ENCODE data around the gene NFKB2. TPM values are rescaled to one million over a fixed set of nuclear protein-coding genes. Genes with fewer than 3 reads are reported as not detected.

The NFKB2 gene
- 41.1 to 61.6 TPM (median 54.5 TPM) in 5 replicates for total RNA-seq (2022; extraction: Qiagen RNA extraction; ENCODE audit: low read depth)

DNA sequence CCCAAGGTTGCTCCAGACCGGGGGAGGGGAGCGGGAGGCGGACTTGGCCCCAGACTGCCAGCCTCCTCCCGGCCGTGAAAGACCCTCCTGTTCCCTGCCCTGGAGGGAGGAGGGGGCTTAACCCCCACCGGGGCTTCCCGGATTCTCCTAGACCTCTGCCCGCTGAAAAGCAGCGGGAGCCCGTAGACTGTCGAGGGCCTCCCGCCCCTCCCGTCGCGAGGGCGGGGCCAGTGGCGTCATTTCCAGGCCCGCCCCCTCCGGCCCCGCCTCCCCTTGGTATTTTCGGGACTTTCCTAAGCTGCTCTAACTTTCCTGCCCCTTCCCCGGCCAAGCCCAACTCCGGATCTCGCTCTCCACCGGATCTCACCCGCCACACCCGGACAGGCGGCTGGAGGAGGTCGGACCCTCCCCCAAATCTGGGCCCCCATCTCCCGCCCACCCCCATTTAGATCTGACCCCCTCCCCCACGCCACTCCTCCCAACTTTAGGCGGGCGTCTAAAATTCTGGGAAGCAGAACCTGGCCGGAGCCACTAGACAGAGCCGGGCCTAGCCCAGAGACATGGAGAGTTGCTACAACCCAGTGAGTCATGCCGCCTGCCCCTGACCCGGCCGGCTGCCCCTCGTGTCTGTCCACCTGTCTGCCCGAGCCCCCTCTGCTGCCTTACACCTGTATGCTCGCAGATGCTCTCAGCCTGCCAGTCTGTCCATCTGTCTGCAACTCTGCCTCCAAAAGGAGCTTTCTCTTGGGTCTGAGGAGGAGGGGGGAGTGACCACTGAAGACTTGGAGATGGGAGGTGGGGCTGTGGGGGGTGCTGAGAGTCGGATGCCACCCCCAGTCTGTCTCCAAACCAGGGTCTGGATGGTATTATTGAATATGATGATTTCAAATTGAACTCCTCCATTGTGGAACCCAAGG, at the start of gene NFKB2:
NFKB2 (plus strand) TSS at position 306 of the 917 bp plus-strand sequence; CDS start at position 561, 255 bp downstream.

DNA sequence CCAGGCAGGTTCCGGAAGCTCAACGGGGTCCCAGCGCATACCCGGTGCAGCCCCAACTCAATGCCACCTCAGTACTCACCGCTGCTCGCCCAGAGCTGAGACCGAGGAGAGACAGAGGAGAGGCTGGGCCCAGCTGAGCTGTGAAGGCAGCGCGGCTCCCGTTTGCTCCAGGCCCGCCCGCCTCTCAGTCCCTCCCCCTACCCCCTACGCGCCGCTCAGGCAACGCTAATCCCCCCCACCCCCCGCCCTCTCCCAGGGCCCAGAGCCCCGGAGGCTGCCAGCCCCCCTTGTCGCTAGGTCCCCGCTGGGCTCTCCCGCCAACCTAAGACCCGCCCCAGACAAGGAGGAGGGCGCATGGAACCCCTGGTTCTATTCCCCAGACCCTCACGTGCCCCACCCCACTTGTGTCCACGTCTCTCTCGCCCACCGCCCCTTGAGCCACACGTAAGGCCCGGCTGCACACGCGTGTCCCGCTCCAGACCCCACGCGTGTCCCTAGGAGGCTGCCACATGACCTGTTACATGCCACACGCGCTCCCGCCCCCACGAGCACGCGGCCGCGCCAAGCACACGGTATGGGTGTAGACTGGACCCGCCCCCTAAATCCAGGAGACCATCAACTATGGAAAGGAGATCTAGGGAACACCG, 23.2 kb downstream of the NFKB2 start, which contains the start of gene PSD:
PSD (minus strand) TSS at position 164 of the 647 bp plus-strand sequence. CDS start 1,747 bp downstream, outside the sequence.

DNA sequence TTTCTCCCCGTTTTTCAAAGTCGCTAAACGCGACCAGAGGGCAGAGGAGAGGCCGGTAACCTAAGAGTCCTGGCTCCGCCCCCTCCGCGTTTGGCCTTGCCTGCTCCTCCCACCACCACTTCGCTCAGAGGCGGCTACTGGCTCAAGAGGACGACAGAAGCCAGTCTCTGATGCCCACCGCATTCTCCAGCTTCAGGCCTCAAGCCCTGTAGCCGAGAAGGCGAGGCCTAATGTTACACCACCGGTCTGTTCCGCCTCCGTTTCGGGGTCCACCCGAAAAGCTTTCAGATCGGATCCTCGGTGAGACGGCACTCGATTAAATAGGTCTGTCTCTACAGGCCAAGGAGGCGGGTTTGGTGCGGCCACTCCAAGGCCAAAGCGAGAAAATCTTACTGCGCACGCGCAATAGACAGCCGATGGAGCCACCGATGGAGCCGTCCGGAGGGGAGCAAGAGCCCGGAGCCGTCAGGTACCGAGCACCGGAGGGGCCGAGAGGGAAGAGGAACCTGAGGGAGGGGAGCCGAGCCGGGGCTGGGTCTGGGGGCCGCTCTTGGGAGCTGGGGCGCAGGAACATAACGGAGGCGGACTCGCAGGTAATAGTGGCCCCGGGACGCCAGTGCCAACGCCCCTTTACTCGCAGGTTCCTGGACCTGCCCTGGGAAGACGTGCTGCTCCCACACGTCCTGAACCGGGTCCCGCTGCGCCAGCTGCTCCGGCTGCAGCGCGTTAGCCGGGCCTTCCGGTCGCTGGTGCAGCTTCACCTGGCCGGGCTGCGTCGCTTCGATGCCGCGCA, 25.4 kb downstream of the NFKB2 start, which contains the start of gene FBXL15:
FBXL15 (plus strand) TSS at position 123 of the 793 bp plus-strand sequence; CDS start at position 417, 294 bp downstream.

DNA sequence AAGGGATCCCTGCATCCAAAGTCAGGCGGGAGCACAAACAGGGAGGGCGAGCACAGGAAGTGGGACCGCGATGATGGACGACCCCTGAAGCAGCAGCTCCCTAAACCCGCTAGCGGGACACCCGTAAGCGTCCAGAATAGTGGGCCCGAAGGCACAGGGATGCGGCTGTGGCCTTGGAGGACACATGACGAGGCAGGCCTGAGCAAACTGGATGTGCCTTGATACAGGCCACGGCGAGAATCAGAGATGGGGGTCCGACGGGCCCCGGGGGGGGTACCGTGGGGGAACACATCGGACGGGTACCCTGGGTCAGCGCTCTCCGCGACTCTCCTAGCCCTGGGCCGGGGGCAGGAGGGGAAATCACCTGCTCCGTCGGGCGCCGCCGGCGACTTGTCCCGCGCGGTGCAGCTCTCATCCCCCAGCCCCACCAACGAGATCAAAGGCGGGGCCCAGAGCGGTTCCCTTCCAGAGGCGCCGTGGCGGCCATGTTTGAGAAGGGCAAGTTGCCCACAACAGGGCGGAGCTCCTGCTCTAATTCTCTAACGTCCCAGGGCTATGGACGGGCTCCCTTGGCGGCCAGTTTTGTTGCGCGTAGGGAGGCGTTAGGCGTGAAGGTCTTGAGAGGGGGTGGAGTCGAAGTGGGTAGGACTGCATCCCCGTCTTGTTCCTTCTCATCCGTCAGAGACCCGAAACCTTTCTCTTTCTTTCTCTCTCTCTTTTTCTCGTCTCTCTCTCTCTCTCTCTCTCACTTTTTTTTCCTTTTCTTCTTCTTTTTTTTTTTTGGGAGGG, 36.9 kb downstream of the NFKB2 start, which contains the start of gene CUEDC2:
CUEDC2 (minus strand) TSS at position 413 of the 789 bp plus-strand sequence. CDS start 7,386 bp downstream, outside the sequence.

DNA sequence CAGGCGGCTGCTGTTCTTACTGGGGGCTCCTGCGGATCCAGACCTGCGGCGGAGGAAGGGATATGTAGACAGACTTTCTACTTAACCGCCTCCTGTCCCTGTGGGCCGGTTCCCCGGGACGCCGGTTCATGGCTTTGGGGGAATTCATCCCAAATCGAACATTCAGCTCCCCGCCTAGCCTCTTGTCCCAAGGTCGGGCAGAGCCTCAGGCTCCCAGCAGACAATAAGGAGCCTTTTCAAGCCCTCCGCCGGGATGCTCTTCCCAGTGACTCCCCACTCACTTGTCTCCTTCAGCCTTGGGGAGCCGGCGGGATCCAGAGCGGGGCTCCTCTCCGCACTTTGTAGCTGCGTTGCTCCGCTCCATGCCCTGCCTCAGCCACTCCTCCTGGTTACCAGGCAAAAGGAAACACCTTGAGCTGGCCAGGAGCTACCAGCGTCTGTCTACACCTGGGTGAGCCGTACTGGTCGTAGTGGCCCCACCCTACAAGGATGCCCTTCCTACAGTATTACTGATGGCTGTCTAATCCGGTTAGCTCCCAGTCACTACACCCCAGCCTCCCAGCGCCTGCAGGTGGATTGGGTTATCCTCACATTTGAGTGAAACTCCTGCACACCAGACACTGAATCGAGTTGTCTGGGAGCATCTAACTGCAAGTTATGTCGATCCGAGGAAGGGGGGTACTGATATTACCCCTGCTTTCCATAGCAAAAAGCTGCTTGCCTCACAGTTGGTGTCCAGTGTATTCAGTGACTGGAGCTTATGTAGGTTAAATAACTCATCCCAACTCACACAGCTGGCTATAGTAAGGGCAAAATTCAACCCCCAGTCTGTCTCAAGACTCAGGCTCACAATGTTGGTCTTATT, 55.8 kb downstream of the NFKB2 start, which contains the start of gene C10orf95:
C10orf95 (minus strand) TSS at position 439 of the 865 bp plus-strand sequence. CDS start 450 bp downstream, outside the sequence.

Other genes with a start within 250 kb of the NFKB2 start
- gene NOLC1, start 243.3 kb upstream of the NFKB2 start, total RNA-seq (2022; extraction: Qiagen RNA extraction; ENCODE audit: low read depth): 160 to 171 TPM (median 166 TPM) in 5 replicates
- 0.14 to 0.45 TPM (median 0.27 TPM) in 4 of 5 replicates, not detected in the other for gene ELOVL3, start 169.4 kb upstream of the NFKB2 start, total RNA-seq (2022; extraction: Qiagen RNA extraction; ENCODE audit: low read depth)
- 0.40 to 0.89 TPM (median 0.85 TPM) in 5 replicates for gene PITX3, start 154.2 kb upstream of the NFKB2 start, total RNA-seq (2022; extraction: Qiagen RNA extraction; ENCODE audit: low read depth)
- gene GBF1, start 150.2 kb upstream of the NFKB2 start, total RNA-seq (2022; extraction: Qiagen RNA extraction; ENCODE audit: low read depth): 21.8 to 25.4 TPM (median 23.2 TPM) in 5 replicates
- 0.39 to 0.80 TPM (median 0.50 TPM) in 5 replicates for gene PSD, start 23.1 kb downstream of the NFKB2 start, total RNA-seq (2022; extraction: Qiagen RNA extraction; ENCODE audit: low read depth)
- gene FBXL15, start 25.1 kb downstream of the NFKB2 start, total RNA-seq (2022; extraction: Qiagen RNA extraction; ENCODE audit: low read depth): 6.5 to 9.6 TPM (median 8.2 TPM) in 5 replicates
- 58.5 to 67.4 TPM (median 64.3 TPM) in 5 replicates for gene CUEDC2, start 36.9 kb downstream of the NFKB2 start, total RNA-seq (2022; extraction: Qiagen RNA extraction; ENCODE audit: low read depth)
- 0.13 to 0.16 TPM (median 0.14 TPM) in 3 of 5 replicates, not detected in the others for gene C10orf95, start 55.8 kb downstream of the NFKB2 start, total RNA-seq (2022; extraction: Qiagen RNA extraction; ENCODE audit: low read depth)
- 84.9 to 99.9 TPM (median 92.0 TPM) in 5 replicates for gene ACTR1A, start 107.0 kb downstream of the NFKB2 start, total RNA-seq (2022; extraction: Qiagen RNA extraction; ENCODE audit: low read depth)
- 4.9 to 7.7 TPM (median 6.4 TPM) in 5 replicates for gene SUFU, start 108.3 kb downstream of the NFKB2 start, total RNA-seq (2022; extraction: Qiagen RNA extraction; ENCODE audit: low read depth)
- 35.7 to 50.3 TPM (median 46.4 TPM) in 5 replicates for gene TRIM8, start 248.8 kb downstream of the NFKB2 start, total RNA-seq (2022; extraction: Qiagen RNA extraction; ENCODE audit: low read depth)

Measured in A549 treated with GW870086 at 1 μM for 4 hours (cell line).